K562 (cell line): ENCODE measurements around the gene TOMT.

Experiments
- GABPA ChIP-seq: fragments of 200-800 bp; sonication (Bioruptor generic); conservative IDR thresholded peaks from 2 replicates; pipeline ENCODE4 v1.6.1; 2016; ENCODE audit warnings: low read depth, missing genetic modification characterization, missing compliant biosample characterization
- GATA2 ChIP-seq: sonication (generic); formaldehyde crosslinking; IDR thresholded peaks from 2 replicates; pipeline ENCODE4 v1.4.0; 2020; ENCODE audit warnings: mild to moderate bottlenecking, missing genetic modification reagents
- HNRNPK ChIP-seq: fragments of 200-400 bp; formaldehyde crosslinking; IDR thresholded peaks from one replicate; pipeline ENCODE4 v1.6.1; 2018; ENCODE audit warnings: mild to moderate bottlenecking, low read depth, low read length; ENCODE audit not compliant: poor library complexity, severe bottlenecking
- HNRNPLL ChIP-seq: fragments of 200-400 bp; formaldehyde crosslinking; IDR thresholded peaks from 2 replicates; pipeline ENCODE4 v1.6.1; 2017; ENCODE audit warnings: low read length, low read depth, mild to moderate bottlenecking; ENCODE audit not compliant: poor library complexity, severe bottlenecking
- MAFK ChIP-seq: IDR thresholded peaks from 2 replicates; pipeline ENCODE4 v1.6.1; 2011; ENCODE audit warnings: low read length, improper control_type of control experiment
- NFRKB ChIP-seq: fragments of 450-650 bp; IDR thresholded peaks from 2 replicates; pipeline ENCODE4 v1.6.1; 2016; ENCODE audit warnings: low read depth
- POLR2A ChIP-seq: fragments of 450-650 bp; conservative IDR thresholded peaks from 2 replicates; pipeline ENCODE4 v1.6.1; 2016
- RCOR1 ChIP-seq, 2 experiments: IDR thresholded peaks; 2 replicates each; pipeline ENCODE4 v1.6.1; 2012; ENCODE audit warnings: low read depth in 2 of 2, low read length in 2 of 2, borderline replicate concordance in 1 of 2, improper control_type of control experiment in 1 of 2
- RERE ChIP-seq: sonication (generic); formaldehyde crosslinking; IDR thresholded peaks from 2 replicates; pipeline ENCODE4 v1.8.0; 2023; ENCODE audit warnings: missing genetic modification reagents, mild to moderate bottlenecking, borderline replicate concordance
- TFAP4 ChIP-seq: sonication (generic); formaldehyde crosslinking; IDR thresholded peaks from 2 replicates; pipeline ENCODE4 v1.8.0; 2022; ENCODE audit warnings: missing genetic modification reagents, mild to moderate bottlenecking, moderate library complexity, borderline replicate concordance
- UBTF ChIP-seq, 2 experiments: IDR thresholded peaks; 2 replicates each; pipeline ENCODE4 v1.6.1; 2012; ENCODE audit warnings: improper control_type of control experiment in 2 of 2, low read depth in 2 of 2, low read length in 2 of 2, borderline replicate concordance in 1 of 2
- USF2 ChIP-seq: sonication (generic); formaldehyde crosslinking; IDR thresholded peaks from 2 replicates; pipeline ENCODE4 v1.5.0; 2020; ENCODE audit warnings: missing genetic modification reagents
- ZNF24 ChIP-seq: fragments of 450-650 bp; IDR thresholded peaks from 2 replicates; pipeline ENCODE4 v1.6.1; 2016
- ZNF639 ChIP-seq, 2 experiments: fragments of 200-800 bp in 1 of 2; sonication (Bioruptor generic) in 1 of 2; sonication (generic) in 1 of 2; formaldehyde crosslinking in 1 of 2; IDR thresholded peaks in 1 of 2; conservative IDR thresholded peaks in 1 of 2; 2 replicates each; pipeline versions ENCODE4 v1.5.0 to v1.6.1; 2016 to 2020; ENCODE audit warnings: missing compliant biosample characterization in 1 of 2, missing genetic modification characterization in 1 of 2, missing genetic modification reagents in 1 of 2

- TF ChIP-seq UBTF (IDR thresholded peaks at IDR 0.05; ENCODE audit: borderline replicate concordance in 1 of 2, low read depth in 2 of 2, low read length in 2 of 2) (no peak), GABPA (tag) (no peak), NFRKB (no peak), GATA2 (CRISPR knock-in tag) (no peak), TFAP4 (no peak), RCOR1 (IDR thresholded peaks at IDR 0.05; ENCODE audit: borderline replicate concordance in 1 of 2, low read depth in 2 of 2, low read length in 2 of 2) (no peak), MAFK (no peak), ZNF639 (CRISPR knock-in tag; conservative IDR thresholded peaks at IDR 0.05 in 1 of 2, IDR thresholded peaks at IDR 0.05 in 1 of 2) (no peak), RERE (CRISPR knock-in tag) (no peak), ZNF24 (no peak), POLR2A (no peak), USF2 (CRISPR knock-in tag) (no peak), HNRNPLL (no peak), HNRNPK (no peak)
Observed at GRCh38 chr11:72135891-72136683, 30.4 kb downstream of the TOMT start.
